GM21825 (cell line): Measurements from ENCODE around the gene PDYN.

Source experiments
- ATAC-seq: cut with Tn5 transposase; IDR thresholded peaks from one replicate; pipeline ENCODE4 v1.9.1; 2021; ENCODE audit warnings: mild to moderate bottlenecking, moderate library complexity; ENCODE audit not compliant: unreplicated experiment

Gene PDYN

DNA sequence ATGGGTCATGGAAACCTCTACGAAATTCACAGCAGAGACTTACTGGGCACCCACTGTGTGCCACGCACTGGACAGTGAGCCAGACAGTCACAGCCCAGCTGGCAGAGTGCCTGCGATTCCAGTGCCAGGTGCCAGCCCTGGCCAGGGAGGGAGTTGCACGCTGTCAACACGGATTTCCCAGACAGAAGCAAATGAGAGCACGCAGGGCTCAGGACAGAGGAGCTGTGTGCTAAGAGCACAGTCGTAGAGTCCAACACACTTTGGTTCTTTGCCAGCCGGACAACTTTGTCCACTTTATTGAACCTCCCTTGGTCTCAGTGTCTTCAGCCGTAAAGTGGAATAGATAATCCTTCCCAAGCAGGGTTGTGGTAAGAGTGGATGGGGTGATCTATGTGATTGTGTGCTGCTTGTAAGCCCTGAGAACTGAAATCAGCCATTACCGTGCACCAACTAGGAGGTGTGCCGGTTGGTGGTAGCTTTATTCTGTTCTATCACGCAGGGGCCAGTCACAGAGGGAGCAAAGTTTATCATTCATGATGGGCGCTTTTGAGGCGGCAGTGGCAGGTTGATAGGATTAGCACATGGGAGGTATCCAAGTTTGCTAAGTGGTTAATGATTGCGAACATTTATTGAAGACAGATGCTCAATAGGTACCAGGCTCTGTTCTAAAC, 58.0 kb downstream of the PDYN start:
- ATAC-seq: no peak

DNA sequence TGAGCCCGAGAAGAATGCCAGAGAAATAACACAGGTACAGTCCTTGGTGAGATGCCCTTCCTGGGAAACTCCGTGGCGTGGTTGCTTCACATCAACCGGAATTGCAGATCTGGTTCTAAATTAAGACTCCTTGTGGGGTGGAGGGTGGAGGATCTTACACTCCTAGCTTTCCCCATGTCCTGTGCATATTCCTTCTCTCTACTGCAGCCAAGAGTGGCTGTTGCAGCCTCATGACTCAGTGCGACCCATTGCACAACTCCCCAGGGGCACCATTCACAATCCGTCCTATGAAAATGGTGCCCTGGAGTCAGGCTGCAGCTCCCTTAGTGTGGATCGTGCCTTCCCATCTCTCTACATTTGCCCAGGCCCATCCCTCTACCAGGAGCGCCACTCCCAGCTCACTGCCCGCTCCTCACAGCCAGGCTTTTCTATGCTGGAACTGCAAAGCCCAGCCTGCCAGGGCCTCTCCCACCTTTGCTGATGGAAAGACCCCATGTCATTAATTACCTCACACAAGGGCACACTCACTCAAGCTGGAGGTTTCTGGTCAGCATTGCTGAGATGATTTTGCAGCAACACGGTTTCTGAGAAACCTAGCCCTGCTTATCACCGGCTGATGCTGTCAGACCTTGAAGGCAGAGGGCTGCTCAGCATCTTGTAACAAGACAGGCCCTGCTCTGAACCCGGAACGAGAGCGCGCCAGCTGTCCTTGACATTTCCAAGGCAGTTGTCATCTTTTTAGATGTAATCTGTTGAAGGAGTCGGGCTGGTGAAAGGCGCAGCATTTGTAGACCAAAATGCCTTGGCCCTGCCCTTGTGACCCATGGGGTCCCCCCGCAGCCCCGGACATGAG, 58.9 kb downstream of the PDYN start:
- no peak for ATAC-seq

DNA sequence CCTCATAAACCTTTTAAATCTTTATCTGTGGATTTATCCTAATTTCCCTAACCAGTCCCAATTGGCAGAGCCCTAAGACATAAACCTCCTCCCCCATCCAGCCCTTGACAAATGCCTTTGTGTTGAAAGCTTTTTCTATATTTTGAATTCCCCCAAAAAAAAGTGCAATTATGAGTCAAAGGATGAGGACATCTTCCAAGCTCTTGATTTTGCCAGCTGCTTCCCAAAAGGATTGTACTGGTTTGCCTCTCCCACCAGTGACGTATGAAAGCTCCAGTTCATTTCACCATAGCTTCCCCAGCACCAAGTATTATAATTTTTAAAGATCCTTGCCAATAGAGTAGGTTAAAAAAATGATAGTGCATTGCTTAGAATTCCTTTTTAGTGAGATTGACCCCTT, 59.7 kb downstream of the PDYN start:
- ATAC-seq: no peak

GRCh38 chr20:1933465-1933870, 60.4 kb downstream of the PDYN start:
- no peak for ATAC-seq

DNA sequence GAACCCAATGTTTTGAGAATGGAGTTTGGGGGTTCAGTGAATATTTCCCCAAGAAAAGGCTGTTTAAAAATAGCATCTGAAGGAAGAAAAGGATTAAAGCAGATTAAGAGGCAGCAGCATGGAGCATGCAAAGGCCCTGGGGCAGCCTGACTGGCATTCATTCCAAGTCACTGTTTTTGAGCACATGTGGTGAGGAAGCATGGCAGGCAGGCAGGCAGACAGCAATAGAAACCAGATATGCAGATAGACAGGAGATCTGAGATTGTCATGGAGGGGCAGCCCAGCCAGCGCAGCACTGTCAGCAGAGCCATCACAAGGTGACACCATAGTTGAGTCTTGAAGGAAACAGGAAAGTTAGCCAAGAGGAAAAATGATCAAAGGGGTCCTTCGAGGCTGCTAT, 60.9 kb downstream of the PDYN start:
- ATAC-seq: no peak

DNA sequence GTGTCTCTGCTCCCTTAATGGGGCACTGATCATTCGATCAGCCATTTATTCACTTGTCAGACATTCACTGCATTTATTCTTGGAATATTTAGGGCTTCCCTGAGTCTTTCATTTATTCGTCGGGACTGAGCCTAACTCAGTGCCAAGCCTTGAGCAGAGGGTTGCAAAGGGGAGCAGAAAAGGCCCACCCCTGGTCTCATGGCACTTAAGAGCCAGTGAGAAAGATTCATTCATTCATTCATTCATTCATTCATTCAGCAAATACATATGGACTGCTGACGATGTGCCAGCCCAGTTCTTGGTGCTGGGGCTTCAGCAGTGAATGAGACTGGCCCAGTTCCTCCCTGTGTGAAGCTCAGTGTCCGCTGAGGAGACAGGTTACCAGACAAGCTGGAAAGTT, 62.0 kb downstream of the PDYN start:
- no peak for ATAC-seq

DNA sequence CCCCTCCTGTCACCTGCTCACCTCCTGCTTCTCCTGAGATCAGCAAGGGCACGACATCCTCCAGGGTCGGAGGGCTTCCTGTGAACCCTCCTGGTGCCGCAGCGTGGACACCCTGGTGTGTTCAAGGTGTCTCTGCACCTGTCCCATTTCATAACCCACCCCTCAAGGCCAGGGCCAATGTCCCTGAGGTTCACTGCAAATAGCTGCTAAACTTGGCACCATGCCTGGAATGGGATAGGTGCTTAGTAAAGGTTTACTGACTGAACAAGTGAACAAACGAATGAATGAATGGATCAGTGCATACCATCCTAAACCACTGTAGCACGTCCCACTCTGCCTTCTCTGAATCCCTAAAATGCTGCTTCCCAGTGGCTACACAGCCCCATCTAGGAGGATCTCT, 63.7 kb downstream of the PDYN start:
- no peak for ATAC-seq

DNA sequence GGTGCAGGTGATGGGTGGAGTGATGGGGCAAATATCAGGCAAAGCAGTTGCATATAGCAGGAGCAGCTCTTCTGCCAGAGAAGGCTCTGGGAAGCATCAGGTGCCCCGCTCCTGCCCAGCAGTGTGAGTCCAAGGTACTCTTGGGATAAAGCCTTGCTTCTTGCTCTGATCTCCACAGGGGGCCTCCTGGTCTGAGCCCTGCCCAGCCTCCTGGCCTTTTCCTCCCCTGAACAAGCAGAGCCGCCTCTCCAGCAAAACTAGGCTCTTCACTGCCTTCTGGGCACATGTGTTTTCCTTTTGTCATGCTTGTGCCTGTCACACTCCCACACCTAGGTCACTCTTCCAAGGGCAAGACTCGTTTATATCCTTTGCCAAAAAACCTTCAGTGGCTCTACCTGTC, 64.4 kb downstream of the PDYN start:
- no peak for ATAC-seq

GRCh38 chr20:1928782-1929181, 65.1 kb downstream of the PDYN start:
- ATAC-seq: no peak
